Esophagus (tissue), 2 donors: Measurements from ENCODE around the gene TPM2. TPM values are rescaled to one million over a fixed set of nuclear protein-coding genes. Genes with fewer than 3 reads are reported as not detected.

Experiments
- polyA plus RNA-seq, 2 donors: library from polyadenylated mRNA; stranded (reverse); fragments of 200-250 nt; gene quantifications; one replicate each; pipeline ENCODE4 v1.2.3, GENCODE V29; 2013
- donor health status: healthy with polysubstance abuse.
- donor health status: Bipolar disorder and iron deficiency.

The TPM2 gene
- polyA plus RNA-seq, 2 donors = 1,007 to 1,288 TPM

Other genes starting within 250 kb of the TPM2 start
- gene RUSC2, start 199.8 kb downstream of the TPM2 start, polyA plus RNA-seq = 10 to 100 TPM in 1 of 2 donors, 1 to 10 TPM in 1; 7.3 to 27.2 TPM
- 10 to 100 TPM; 15.3 to 22.7 TPM for gene TESK1, start 84.7 kb downstream of the TPM2 start, polyA plus RNA-seq
- under 1 TPM; 0.26 to 0.29 TPM for gene CD72, start 71.5 kb downstream of the TPM2 start, polyA plus RNA-seq
- under 1 TPM; 0.75 to 0.88 TPM for gene SIT1, start 39.0 kb downstream of the TPM2 start, polyA plus RNA-seq
- gene RMRP, start 31.9 kb downstream of the TPM2 start, polyA plus RNA-seq = 100 to 1,000 TPM in 1 of 2 donors, 1 to 10 TPM in 1; 3.3 to 333 TPM
- 10 to 100 TPM; 17.3 to 21.1 TPM for gene CCDC107, start 31.6 kb downstream of the TPM2 start, polyA plus RNA-seq
- gene ARHGEF39, start 24.7 kb downstream of the TPM2 start, polyA plus RNA-seq = 1 to 10 TPM; 2.4 to 4.0 TPM
- under 1 TPM; 0.18 to 0.94 TPM for gene CA9, start 16.0 kb downstream of the TPM2 start, polyA plus RNA-seq
- gene TLN1, start 42.3 kb upstream of the TPM2 start, polyA plus RNA-seq = 10 to 100 TPM; 53.2 to 89.5 TPM
- gene CREB3, start 42.7 kb upstream of the TPM2 start, polyA plus RNA-seq = 10 to 100 TPM; 10.5 to 13.6 TPM
- 10 to 100 TPM; 26.7 to 45.8 TPM for gene GBA2, start 59.3 kb upstream of the TPM2 start, polyA plus RNA-seq
- 1 to 10 TPM; 5.3 to 6.3 TPM for gene RGP1, start 59.4 kb upstream of the TPM2 start, polyA plus RNA-seq
- gene MSMP, start 64.4 kb upstream of the TPM2 start, polyA plus RNA-seq = under 1 TPM in 1 of 2 donors, not detected in 1; 0.06 TPM
- 1 to 10 TPM; 3.8 to 5.1 TPM for gene NPR2, start 101.7 kb upstream of the TPM2 start, polyA plus RNA-seq
- under 1 TPM; 0.52 to 0.57 TPM for gene SPAG8, start 122.3 kb upstream of the TPM2 start, polyA plus RNA-seq
- 10 to 100 TPM; 43.1 to 45.0 TPM for gene HINT2, start 125.1 kb upstream of the TPM2 start, polyA plus RNA-seq
- gene FAM221B, start 138.8 kb upstream of the TPM2 start, polyA plus RNA-seq = not detected
- gene TMEM8B, start 139.3 kb upstream of the TPM2 start, polyA plus RNA-seq = 1 to 10 TPM; 2.2 to 3.0 TPM
- not detected for gene OR13J1, start 180.5 kb upstream of the TPM2 start, polyA plus RNA-seq
- under 1 TPM; 0.61 to 0.94 TPM for gene HRCT1, start 216.3 kb upstream of the TPM2 start, polyA plus RNA-seq
- gene SPAAR, start 219.6 kb upstream of the TPM2 start, polyA plus RNA-seq = under 1 TPM; 0.29 to 0.33 TPM